GM19324 (cell line): Measurements from ENCODE around the gene SNX27.
"Not testable (repeated sequence)": the region's sequence is repeated elsewhere in the genome, so short reads cannot be mapped to it uniquely, and the experiment has no call there.

Experiments
- ATAC-seq: cut with Tn5 transposase; IDR thresholded peaks from one replicate; pipeline ENCODE4 v1.9.1; 2021; ENCODE audit warnings: mild to moderate bottlenecking, moderate library complexity; ENCODE audit not compliant: unreplicated experiment, low FRiP score

Gene SNX27

DNA sequence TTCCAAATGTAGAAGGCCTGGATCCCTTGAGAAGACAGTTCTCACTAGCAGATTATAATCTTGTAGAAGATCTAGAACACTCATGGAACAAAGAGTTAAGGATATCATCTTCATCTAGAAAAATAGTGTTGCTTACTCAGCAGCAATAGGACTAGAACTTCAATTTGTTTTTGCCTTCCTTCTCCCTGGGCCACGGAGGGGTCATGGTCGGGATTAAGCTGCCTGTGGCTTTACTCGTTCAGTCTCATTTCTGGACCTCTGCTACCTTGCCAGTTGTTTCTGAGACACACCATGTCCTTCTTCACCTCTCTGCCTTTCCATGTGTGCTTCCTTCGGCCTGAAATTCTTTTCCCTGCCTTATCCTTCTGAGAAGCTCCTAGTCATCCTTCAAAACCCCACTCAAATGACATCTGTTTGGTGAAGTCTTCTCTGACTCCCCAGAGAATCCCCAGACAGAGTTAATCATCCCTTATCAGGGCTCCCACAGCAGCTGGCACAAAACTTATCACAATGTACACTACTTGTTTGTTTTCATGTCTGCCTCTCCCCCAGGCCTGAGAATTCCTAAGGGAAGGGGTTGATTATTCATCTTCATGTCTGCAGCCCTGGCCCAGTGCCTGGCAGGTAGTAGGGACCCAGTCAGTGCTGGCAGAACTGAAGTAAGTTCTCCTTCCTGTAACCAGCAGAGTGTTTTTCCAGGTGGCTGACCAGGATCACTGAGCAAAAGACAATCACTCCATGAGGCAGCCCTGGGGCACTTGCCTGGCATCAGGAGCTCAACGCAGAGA is 15.5 kb upstream of the SNX27 start:
- no peak for ATAC-seq

- ATAC-seq: not testable (repeated sequence)
These were observed 9.3 kb upstream of the SNX27 start for GRCh38 chr1:151602550-151602949.

GRCh38 chr1:151604291-151604690 is 7.6 kb upstream of the SNX27 start:
- no peak for ATAC-seq

GRCh38 chr1:151606384-151606783 is 5.5 kb upstream of the SNX27 start:
- ATAC-seq: no peak

- ATAC-seq: no peak
These were observed 5.0 kb upstream of the SNX27 start for GRCh38 chr1:151606857-151607256.

DNA sequence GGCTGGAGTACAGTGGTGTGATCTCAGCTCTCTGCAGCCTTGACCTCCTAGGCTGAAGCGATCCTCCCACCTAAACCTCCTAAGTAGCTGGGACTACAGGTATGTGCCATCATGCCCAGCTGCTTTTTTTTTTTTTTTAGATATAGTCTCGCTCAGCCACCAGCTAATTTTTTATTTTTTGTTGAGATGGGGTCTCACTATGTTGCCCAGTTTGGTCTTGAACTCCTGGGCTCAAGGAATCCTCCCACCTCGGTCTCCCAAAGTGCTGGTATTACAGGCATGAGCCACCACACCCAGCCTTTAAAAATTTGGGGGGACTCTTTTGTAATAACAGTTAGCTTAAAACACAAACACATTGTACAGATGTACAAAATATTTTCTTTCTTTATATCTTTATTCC is 1.7 kb upstream of the SNX27 start:
- ATAC-seq: no peak

GRCh38 chr1:151611288-151611790 is 511 bp upstream of the SNX27 start:
- no peak for ATAC-seq

DNA sequence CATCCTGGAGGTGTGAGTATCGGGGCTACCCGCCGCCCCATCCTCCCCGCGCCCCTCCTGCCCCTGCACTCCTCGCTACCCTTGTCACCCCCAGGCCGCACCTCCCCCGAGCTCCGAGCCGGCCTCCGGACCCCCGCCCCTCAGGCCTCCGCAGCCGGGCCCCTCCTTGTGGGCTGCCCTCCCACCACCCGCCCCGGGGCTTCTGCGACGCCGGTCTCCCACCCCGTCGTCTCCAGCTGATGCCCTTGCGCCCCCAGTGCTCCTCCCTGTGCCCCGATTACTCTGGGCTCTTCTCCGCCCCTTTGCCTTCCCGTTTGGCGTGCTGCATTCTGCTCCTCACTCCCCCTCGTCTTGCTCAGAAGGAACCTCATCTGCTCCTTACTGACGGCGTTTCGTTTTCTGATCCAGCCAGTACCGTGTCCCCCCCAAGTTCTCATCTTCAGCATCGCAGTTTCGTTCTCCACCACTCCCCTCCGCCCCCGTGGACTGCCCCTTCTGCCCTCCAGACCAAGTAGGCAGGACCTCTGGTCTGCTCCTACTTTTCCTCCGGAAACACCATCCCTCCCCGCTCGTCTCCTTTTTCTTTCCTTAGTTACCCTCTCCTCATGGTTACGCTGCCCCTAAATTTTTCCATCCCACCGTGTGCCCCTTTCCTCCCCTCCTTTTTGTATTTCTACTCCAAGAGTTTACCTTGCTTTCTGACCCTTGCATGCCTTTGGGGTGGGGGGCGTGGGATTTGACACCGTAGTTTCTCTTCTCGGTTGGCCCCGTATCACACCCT is 841 bp downstream of the SNX27 start:
- ATAC-seq: peak; percentile 10

DNA sequence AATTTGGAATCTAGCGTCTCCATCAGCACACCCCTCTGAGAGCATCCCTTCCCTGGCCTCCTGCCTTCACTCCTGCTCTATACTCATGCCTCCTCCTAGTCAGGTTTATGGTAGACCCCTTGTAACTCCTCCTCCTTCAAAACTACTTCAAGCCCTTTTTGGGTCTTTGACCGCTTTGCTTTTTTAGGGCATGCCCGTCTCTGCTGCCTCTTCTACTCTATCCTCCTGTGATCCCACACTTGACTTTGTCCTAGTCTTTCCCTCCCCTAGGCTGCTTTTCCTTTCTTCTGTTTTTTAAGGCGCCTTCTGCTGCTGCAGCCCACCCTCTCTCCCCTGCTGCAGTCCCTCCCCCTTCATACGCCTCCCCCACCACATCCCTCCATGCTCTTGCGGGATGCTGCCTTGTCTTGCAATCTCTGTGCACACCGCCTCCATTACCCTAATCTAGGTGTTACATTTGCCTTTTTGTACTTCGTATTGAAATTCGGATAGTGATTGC is 1.5 kb downstream of the SNX27 start:
- no peak for ATAC-seq

DNA sequence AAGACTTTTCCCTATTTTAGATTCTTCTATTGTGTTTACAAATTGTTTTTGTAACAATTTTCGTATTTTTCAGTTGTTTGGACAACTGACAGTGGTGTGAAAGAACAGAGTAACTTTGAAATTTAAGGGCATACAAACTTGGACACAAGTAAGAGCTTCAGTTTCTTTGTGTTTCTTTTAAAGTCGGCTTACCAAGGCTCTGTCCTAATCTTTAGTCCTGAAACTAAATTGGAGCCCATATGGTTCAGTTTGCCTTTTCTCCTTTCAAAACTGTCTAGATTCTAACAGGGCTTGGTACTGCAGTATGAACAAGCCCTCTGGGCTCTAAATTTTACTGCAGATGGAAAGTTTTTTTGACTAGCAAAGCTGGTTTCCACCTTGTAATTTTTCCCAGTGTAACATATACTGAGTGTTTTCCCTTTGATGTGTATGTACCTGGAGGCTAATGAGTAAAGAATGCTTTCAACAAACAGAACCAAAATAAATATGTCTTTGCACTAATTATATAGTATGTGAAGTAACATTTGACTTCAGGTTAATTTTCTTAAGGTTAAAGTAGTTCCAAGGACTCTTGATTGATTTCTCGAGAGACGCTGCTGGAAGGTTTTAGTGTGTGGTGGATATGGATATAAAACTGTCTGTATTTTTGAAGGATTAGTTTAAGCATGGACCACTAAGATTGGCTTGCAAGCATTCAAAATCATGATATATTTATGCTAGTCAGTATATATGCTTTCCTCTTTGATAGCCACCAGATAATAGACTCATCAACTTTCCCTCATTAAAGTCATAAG is 4.1 kb downstream of the SNX27 start:
- ATAC-seq: no peak

DNA sequence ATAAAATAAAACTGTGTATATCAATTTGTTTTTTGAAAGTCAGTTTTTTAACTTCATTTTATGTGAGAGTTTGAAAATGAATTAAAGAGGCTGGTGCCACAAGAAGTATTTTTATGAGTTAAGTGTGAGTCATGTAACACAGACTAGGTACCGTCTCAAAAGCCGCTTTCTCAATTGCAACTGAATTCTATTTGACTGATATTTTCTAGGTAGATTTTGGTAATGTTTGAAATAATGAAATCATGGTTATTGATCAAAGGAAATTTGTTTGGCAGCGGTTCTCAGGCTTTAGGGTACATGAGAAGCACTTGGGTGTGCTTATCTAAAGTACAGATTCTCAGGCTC is 4.6 kb downstream of the SNX27 start:
- ATAC-seq: no peak

- no peak for ATAC-seq
These were observed 6.2 kb downstream of the SNX27 start for GRCh38 chr1:151618003-151618402.

DNA sequence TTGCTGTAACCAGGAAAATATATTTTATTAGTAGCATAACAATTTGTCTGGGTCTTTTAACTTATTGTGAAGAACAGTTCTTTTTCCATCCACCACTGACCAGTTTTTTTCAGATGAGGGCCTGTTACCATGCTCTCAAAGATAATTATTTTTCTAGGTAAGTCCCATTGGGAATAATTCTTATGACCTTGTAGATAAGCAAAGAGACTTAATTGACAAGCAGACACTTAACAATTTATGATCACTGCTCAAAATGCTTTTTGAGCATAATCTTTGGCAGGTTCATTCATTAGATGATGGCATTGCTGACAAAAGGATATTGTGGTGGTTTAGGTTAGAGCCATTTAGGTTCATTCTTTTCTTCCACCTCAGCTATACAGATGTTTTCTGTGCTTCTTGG is 6.6 kb downstream of the SNX27 start:
- no peak for ATAC-seq

DNA sequence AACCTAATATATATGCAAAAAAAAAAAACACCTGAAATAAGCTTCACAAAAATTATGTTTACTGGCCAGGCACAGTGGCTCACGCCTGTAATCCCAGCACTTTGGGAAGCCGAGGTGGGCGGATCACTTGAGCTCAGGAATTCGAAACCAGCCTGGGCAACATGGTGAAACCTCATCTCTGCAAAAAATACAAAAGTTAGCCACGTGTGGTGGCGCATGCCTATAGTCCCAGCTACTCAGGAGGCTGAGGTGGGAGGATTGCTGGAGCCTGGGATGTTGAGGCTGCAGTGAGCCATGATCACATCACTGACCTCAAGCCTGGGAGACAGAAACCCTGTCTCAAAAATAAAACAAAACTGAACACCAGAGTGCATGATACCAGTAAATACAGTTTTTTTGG is 7.1 kb downstream of the SNX27 start:
- ATAC-seq: not testable (repeated sequence)

DNA sequence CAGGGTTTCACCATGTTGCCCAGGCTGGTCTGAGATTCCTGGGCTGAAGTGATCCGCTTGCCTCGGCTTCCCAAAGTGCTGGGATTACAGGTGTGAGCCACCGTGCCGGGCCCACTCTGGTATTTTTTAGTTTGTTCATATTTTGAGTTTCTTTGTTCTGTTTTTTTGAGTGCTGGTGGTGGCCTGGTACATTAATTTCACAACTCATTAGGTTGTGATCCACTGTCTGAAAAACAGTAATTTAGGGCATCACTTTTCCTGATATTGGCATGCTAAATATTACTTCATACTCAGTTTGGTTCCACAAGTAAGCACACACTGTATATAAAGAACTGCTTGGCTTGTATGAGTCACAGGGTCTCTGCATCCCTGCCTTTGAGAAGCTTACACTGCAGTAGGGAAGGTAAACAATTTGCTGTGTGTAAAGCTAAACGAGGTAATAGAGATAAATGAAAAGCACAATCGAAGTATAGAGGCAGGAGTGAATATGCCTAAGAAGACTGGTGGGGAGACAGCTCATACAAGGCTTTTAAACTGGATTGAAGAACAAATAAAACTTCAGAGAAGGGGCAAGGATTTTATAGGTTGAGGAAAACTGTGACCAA is 7.7 kb downstream of the SNX27 start:
- ATAC-seq: no peak

DNA sequence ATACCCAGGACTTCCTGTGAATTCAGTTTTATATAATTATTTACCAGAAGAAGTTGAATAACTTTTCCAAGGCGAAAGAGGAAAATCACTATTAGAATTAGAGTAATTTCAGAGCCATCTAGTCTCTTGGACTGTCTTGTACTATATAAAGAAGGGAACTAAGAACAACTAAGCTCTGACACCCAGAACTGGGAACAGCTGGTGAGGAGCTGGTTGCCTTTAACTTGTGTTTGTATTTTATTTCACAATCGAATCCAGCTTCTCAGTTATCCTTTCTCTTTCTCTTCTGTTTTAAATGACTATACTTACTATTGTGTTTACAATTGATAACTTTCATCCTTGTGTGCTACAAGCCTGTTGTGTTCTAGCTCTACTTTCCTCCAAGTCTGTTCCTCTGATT is 8.4 kb downstream of the SNX27 start:
- no peak for ATAC-seq

- no peak for ATAC-seq
These were observed 9.5 kb downstream of the SNX27 start for GRCh38 chr1:151621351-151621750.

GRCh38 chr1:151624783-151625182 is 12.9 kb downstream of the SNX27 start:
- ATAC-seq: no peak

DNA sequence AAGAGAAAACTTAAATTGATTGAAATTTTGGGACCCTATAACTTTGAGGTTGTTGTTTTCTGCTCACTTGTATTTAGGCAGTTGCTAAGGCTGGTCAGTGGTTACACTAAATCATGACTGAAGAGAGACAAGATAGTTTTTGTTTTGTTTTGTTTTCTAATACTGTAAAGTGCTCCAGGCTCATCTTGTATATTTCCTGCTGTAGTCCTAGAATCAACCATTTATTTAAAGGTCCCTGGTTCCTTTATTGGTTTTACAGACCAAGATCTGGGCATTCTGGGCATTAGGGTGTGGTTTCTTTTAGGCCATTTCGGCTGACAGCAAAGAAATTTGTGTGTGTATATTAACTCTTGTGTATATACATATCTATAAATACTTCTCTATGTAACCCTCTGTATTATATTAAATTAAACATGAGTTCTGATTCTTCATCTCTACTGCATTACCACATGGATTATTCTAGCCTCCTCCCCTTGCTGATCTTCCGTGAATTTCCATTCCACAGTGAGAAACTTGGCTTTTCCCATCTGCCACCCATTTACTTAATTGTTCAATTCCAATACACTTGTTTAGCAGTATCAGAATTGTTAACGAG is 15.0 kb downstream of the SNX27 start:
- ATAC-seq: no peak

DNA sequence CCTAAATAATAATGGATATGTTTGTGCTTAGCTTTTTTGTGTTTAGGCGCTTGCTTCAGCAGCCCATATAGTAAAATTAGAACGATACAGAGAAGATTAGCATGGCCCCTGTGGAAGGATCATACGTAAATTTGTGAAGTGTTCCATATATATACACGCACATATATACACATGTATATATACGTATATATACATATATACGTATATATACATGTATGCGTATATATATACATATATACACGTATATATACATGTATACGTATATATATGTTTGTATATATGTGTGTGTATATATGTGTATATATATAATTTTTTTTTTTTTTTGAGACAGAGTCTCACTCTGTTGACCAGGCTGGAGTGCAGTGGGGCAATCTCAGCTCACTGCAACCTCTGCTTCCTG is 17.4 kb downstream of the SNX27 start:
- no peak for ATAC-seq
